Erythroblast (primary cell): ENCODE results near the gene KIF5A.
"Not testable (repeated sequence)": the region's sequence is repeated elsewhere in the genome, so short reads cannot be mapped to it uniquely, and the experiment has no call there.

Experiments
- DNase-seq, 2 experiments: peaks; one replicate each; lab custom pipeline; 2025; lab: John Stamatoyannopoulos, UW
- GATA1 ChIP-seq: IDR thresholded peaks from 2 replicates; pipeline ENCODE4 v1.6.1; 2011; ENCODE audit warnings: low read depth, mild to moderate bottlenecking, control low read depth, low read length, moderate library complexity
- POLR2A ChIP-seq: IDR thresholded peaks from 2 replicates; pipeline ENCODE4 v1.6.1; 2011; ENCODE audit warnings: mild to moderate bottlenecking, low read length

The KIF5A gene

DNA sequence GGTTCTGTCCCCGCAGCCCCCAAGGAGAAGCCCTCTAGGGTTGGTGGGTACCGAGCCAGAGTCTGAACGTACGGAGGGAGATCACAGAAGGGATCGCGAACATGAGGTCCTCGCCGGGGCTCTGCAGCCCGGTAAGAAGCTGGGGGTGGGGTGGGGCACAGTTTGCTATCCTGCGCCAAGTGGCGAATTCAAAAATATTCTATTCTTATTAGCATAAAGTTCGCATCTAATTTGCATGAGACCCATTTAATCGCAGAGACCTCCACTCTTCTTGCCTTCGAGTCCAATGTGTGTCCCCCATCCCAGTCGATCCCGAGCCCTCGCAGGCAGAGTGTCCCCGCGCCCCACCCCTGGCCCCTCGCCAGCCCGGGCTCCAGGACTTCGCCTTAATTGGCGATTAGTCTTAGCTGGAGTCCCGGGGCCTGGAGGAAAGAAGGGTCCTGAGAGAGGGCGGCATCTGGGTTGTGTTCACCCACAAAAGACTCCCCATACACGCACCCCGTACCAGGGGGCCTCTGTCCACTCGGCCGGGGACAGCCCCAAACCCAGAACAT, 60.8 kb downstream of the KIF5A start:
- peak in 1 of 2 experiments; percentile 42 for DNase-seq
- TF ChIP-seq POLR2A (no peak), GATA1 (no peak)

DNA sequence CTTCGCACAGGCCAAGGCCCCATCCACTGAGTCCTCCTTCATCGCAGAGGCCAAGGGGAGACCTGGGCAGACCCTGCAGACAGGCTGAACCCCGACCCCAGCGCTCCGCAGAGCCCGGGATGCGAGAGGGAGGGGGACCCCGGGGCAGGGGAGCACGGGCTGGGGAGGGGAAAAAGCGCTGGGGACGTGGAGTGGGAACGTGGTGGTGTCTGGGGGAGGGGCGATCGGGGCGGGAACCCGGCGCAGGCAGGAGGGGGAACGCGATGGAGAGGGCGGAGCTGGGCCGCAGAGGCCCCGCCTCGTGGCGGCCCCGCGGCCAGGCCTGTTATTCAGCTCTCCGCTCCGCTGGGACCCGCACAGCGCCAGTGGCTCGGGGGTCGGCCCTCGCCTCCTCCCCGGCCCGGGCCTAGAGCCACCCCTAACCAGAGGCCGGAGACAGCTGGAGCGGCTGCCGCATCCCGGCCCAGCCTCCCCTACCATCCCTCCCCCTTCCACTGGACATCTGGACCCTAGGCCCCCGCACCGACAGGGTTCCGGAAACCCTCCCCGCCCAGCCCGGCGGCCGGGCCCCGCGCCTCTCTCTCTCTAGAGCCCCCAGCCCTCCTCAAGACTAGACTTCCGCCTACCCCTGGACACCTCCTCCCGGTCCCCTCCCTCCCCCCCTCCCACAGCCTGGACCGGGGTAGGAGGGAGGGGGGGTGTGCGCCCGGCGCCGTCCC, 61.4 kb downstream of the KIF5A start, which contains the start of gene ARHGEF25:
Gene ARHGEF25 (plus strand): TSS at position 328 of the 719 bp plus-strand sequence. CDS start 460 bp downstream, outside the sequence.
- DNase-seq, result no peak
- no peak for TF ChIP-seq GATA1
- TF ChIP-seq POLR2A, result no peak

DNA sequence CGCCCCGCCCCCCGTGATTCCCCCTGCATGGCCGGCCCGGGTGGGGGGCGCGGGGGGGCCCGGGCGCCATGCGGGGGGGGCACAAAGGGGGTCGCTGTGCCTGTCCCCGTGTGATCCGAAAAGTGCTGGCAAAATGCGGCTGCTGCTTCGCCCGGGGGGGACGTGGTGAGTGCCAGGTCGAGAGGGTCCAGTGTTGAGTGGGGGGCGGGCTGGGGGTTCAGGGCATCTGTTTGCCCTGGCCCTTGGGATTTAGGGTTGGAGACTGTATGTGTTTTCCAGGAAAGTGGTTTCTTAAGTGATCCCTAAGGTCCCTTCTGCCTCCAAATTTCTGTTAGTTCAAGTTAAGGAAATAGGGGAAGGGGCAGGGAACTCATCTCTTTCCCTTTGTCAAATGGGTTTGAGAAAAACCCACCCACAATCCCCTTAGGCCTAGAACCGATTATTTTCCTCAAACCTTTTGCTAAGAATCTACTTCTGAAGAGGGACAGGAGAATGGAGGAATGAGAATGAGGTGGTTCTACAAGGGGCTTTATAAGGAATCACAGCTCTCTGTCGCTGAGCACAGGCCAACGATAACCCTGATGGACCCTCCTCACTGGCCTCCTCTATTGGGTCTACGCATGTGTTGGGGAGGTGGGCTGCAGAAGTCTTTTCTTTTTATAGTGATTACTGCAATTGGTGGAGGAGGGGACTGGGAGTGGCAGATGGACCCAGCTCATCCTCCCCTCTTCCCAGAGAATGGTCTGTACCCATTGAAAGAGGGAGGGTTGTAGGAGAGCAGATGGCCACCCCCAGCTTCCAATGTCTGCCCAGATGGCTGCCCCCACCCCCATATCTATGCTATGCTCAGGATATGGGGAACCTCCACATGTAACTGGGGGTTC, 62.2 kb downstream of the KIF5A start:
- DNase-seq, result no peak
- TF ChIP-seq GATA1, result no peak

DNA sequence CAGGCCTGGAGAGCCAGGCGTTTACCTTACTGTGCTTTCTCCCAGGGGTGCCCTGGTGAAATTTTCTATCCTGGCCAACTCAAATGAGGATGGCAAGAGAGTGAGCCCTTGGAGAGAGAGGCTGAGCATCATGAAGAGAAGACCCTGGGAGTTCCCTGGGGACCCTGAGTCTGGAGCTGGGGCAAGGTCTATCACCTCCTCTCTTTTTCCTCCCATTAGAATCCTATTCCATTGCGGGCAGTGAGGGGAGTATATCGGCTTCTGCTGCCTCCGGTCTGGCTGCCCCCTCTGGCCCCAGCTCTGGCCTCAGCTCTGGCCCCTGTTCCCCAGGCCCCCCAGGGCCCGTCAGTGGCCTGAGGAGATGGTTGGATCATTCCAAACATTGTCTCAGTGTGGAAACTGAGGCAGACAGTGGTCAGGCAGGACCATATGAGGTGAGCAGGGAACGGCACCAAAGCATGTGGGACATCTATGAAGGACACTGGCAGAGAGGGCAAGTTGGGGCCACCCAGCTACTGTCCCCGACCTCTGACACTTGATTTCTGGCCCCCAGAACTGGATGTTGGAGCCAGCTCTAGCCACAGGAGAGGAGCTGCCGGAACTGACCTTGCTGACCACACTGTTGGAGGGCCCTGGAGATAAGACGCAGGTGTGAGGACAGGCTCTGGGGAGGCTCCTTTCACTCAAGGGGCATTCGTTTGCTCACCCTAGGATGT, 63.0 kb downstream of the KIF5A start:
- TF ChIP-seq POLR2A (no peak), GATA1 (no peak)
- no peak for DNase-seq

DNA sequence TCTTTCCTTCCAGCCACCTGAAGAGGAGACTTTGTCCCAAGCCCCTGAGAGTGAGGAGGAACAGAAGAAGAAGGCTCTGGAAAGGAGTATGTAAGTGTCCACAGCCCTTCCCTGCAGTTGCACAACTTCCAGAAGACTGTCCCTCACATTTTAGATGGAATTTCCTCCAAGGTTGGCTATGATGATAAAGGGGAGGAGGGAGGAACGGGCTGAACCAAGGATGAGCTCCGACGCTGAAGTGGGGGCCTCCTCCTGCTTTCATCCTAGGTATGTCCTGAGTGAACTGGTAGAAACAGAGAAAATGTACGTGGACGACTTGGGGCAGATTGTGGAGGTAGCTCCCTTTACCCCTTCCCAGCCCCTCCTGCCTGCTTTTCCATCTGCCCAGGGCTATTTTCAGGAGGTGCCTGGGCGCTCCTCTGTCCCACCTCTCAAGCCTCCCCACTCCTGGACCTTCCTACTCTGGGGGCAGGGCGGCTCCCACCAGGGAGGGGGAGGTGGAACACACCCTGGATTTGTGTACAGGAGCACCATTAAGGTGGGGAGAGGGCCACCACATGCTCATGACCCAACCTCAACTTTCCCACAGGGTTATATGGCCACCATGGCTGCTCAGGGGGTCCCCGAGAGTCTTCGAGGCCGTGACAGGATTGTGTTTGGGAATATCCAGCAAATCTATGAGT, 63.7 kb downstream of the KIF5A start:
- no peak for DNase-seq
- no peak for TF ChIP-seq POLR2A
- TF ChIP-seq GATA1, result no peak

DNA sequence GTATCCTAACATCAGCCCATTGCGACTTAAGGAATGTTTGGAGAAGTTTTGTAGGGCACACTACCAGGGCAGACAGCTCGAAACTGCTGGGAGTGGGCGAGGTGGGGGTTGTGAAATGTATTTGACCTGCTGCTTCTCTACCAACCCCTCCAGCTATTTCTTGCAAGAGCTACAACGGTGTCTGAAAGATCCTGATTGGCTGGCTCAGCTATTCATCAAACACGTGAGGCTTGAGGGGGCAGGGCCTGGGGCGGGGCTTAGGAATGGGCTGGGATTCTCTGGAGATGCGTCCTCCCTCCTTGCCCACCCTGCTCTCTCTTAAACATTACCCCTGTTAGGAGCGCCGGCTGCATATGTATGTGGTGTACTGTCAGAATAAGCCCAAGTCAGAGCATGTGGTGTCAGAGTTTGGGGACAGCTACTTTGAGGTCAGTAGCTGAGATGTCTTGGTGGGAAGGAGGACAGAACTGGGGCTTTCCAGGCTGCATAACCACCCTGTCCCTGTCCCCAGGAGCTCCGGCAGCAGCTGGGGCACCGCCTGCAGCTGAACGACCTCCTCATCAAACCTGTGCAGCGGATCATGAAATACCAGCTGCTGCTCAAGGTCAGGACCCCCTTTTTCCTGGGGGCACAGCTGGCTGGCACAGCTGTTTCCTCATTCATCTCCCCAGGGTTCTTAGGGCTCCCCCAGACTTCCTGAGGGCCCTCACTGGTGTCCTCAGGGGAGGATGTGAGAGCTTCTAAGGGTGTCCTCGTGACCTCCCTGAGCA, 64.5 kb downstream of the KIF5A start:
- DNase-seq, result no peak
- no peak for TF ChIP-seq GATA1
- TF ChIP-seq POLR2A, result no peak

DNA sequence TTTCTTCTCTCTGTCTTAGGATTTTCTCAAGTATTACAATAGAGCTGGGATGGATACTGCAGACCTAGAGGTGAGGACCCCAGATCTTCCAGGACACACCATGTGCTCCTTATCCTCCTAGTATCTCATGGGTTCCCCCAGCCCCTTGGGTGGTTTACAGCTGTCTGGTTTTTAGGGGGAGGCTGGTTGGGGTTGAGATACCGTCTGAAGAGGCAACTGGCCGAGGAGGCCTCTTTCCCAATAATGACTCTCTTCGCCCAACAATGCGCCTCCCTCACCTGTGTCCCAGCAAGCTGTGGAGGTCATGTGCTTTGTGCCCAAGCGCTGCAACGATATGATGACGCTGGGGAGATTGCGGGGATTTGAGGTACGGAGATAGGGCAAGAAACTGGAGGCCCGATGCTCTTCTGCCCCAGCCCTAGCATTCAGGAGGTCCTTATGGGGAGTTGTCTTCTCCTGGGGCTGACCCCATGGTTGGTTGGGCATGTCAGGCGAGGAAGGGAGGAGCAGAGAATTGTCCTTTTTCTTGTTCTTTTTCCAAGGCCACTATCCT, 65.2 kb downstream of the KIF5A start:
- no peak for TF ChIP-seq GATA1
- no peak for TF ChIP-seq POLR2A
- no peak for DNase-seq

DNA sequence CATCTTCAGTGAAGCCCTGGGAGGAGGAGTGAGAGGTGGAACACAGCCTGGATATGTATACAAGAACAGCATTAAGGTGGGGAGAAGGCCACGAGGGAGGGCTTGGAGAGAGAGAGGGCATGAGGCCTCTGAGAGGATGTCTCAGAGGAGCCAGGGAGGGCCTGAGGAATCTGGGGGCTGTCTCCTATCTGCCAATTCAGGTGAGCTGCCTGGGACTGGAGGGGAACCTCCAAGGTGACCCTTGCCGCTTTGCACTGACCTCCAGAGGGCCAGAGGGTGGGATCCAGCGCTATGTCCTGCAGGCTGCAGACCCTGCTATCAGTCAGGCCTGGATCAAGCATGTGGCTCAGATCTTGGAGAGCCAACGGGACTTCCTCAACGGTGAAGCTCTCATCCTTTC, 65.8 kb downstream of the KIF5A start:
- no peak for DNase-seq
- TF ChIP-seq GATA1 (no peak), POLR2A (no peak)

DNA sequence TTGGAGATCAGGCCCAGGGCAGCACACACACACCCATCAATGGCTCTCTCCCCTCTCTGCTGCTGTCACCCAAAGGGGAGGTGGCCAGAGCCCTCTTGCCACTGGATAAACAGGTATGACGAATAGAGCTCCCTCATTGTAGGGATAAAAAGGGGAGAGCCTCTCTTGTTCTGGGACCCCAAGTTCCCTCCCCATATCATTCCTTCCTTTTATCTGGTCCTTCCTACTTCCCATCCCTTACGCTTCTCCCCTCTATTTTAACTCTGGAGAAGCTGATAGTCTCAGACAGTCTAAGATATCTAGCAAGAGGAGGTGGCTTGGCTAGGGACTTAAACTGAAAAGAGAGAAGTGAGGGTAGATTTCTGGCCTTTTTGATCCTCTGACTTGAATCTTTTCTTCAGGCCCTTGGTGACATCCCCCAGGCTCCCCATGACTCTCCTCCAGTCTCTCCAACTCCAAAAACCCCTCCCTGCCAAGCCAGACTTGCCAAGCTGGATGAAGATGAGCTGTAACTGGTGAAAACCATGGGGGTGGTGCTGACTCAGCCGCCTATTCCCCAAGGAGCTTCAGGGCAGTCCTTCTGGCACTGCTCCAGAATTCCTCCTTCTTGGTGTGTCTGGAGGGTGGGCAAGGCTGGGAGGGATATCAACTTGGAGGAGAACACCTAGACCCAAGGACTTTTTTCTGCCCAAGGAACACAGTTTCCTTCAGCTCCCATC, 66.7 kb downstream of the KIF5A start:
- TF ChIP-seq GATA1, result no peak
- no peak for TF ChIP-seq POLR2A
- no peak for DNase-seq

DNA sequence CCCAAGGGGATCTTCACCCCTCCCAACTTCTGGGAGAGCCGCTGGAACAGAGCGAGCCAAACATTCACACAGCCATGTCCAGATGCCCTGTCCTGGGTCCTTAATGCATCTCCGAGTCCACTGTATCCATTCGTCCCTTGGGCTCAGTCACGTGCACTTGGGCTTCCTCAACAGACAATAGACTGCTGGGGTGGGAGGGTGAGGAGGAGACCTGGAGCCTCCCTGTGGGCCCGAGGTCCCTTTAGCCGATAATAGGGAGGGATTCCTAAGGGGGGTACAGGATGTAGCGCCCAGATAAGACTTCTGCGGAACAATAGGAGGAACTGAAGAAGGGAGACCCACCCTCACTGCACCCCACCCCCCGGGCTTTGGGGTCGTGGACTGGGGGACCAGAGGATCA, 68.1 kb downstream of the KIF5A start:
- no peak for DNase-seq
- TF ChIP-seq GATA1 (no peak), POLR2A (no peak)

DNA sequence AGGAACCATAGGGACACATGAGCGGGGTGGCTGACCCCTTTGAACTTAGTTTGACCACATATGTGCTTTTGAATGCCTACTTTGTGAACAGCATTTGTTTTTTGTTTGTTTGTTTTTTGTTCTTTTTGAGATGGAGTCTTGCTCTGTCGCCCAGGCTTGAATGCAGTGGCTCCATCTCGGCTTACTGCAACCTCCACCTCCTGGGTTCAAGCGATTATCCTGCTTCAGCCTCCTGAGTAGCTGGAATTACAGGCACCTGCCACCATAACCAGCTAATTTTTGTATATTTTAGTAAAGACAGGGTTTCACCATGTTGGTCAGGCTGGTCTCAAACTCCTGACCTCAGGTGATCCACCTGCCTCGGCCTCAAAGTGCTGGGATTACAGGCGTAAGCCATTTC, 68.6 kb downstream of the KIF5A start:
- DNase-seq, result not testable (repeated sequence)

DNA sequence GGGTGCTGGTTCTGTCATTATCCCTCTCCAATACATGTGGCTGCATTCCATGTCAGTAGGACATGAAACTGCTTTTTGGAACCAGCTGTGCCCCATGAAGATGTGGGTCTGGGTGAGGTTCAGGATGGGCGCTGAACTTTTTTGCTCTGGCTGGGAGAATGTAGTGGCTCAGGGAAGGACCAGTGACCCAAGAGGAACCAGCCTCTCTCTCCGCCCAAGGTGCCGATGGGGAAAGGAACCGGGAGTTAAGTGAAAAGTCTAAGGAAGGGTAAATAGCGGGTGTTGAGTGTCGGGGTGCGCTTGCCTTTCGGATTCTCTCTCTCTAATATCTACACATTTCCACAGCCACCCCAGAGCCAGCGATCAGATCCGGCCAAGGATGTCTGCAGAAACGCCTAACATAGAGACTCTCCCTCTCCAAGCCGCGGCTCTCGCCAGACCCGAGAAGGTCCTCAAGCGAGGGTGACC, 69.2 kb downstream of the KIF5A start:
- no peak for TF ChIP-seq GATA1
- TF ChIP-seq POLR2A, result no peak
- no peak for DNase-seq
